Smooth muscle cell of the brain vasculature (primary cell): ENCODE results near the gene FAM234B.

ENCODE experiments used
- DNase-seq: peaks from one replicate; pipeline ENCODE4 v3.0.0-alpha.2; 2012; ENCODE audit warnings: low read depth, low spot score

The FAM234B gene

GRCh38 chr12:13090054-13090453 is 45.9 kb downstream of the FAM234B start:
- no peak for DNase-seq

- no peak for DNase-seq
Observed at GRCh38 chr12:13091832-13092231, 47.7 kb downstream of the FAM234B start.

GRCh38 chr12:13093191-13093847 is 49.1 kb downstream of the FAM234B start:
- DNase-seq: no peak

GRCh38 chr12:13093848-13094220 is 49.7 kb downstream of the FAM234B start:
- DNase-seq: no peak

GRCh38 chr12:13094367-13094766 is 50.2 kb downstream of the FAM234B start:
- no peak for DNase-seq

- DNase-seq: no peak
Observed at GRCh38 chr12:13095266-13095995, 51.2 kb downstream of the FAM234B start.

- no peak for DNase-seq
Observed at GRCh38 chr12:13097491-13098011, 53.4 kb downstream of the FAM234B start.

- DNase-seq: no peak
Observed at GRCh38 chr12:13099066-13099843, 55.1 kb downstream of the FAM234B start.

GRCh38 chr12:13099844-13100604 is 55.8 kb downstream of the FAM234B start:
- DNase-seq: no peak

- DNase-seq: no peak
Observed at GRCh38 chr12:13100605-13100881, 56.4 kb downstream of the FAM234B start.

- peak; percentile 60 for DNase-seq
Observed at GRCh38 chr12:13100882-13101769, 56.9 kb downstream of the FAM234B start.

GRCh38 chr12:13101821-13102375 is 57.7 kb downstream of the FAM234B start:
- DNase-seq: no peak

GRCh38 chr12:13102461-13103195 is 58.4 kb downstream of the FAM234B start:
- DNase-seq: no peak

GRCh38 chr12:13103391-13104033 is 59.3 kb downstream of the FAM234B start, which contains the start of gene GSG1:
TSS of gene GSG1 (minus strand) at chr12:13103667. CDS start at chr12:13103512, 155 bp downstream.
- DNase-seq: no peak

- no peak for DNase-seq
Observed at GRCh38 chr12:13104409-13104808, 60.2 kb downstream of the FAM234B start.

GRCh38 chr12:13105781-13106180 is 61.6 kb downstream of the FAM234B start:
- DNase-seq: no peak

- DNase-seq: no peak
Observed at GRCh38 chr12:13106666-13107065, 62.5 kb downstream of the FAM234B start.

GRCh38 chr12:13112968-13113367 is 68.8 kb downstream of the FAM234B start:
- DNase-seq: no peak
